Activated CD8-positive, alpha-beta T cell treated with anti-CD3 and anti-CD28 coated beads for 36 hours (primary cell): Measurements from ENCODE around the gene ADARB2. TPM values are rescaled to one million over a fixed set of nuclear protein-coding genes. Genes with fewer than 3 reads are reported as not detected.

Experiments used
- ATAC-seq: fragments of 200-7000 bp; cut with Tn5 transposase; one replicate; pipeline ENCODE4 v1.10.0; 2021; ENCODE audit warnings: mild to moderate bottlenecking, moderate library complexity
- CTCF ChIA-PET: fragments of 350-600 bp; sonication (Branson Sonifier 250); formaldehyde crosslinking; loops from one replicate; lab custom pipeline; 2021; ENCODE audit warnings: antibody characterized with exemption; lab: Charles Lee
- POLR2A ChIA-PET: fragments of 350-600 bp; sonication (Branson Sonifier 250); formaldehyde crosslinking; loops from one replicate; lab custom pipeline; 2021; ENCODE audit warnings: antibody characterized with exemption; lab: Charles Lee
- DNase-seq: peaks from one replicate; pipeline ENCODE4 v3.0.0-alpha.2; 2020
- H3K27ac Mint-ChIP-seq: one replicate; pipeline ENCODE4 v1.8.0; 2021; ENCODE audit warnings: mild to moderate bottlenecking, mixed read lengths
- H3K27me3 Mint-ChIP-seq: one replicate; pipeline ENCODE4 v1.8.0; 2021; ENCODE audit warnings: mixed read lengths
- H3K36me3 Mint-ChIP-seq: one replicate; pipeline ENCODE4 v1.8.0; 2021; ENCODE audit warnings: low read depth, mixed read lengths
- H3K4me1 Mint-ChIP-seq: one replicate; pipeline ENCODE4 v1.8.0; 2021; ENCODE audit warnings: low read depth, mixed read lengths
- H3K4me3 Mint-ChIP-seq: one replicate; pipeline ENCODE4 v1.8.0; 2021; ENCODE audit warnings: mild to moderate bottlenecking, moderate library complexity, mixed read lengths
- H3K9me3 Mint-ChIP-seq: one replicate; pipeline ENCODE4 v1.8.0; 2021; ENCODE audit warnings: mixed read lengths
- CTCF ChIP-seq: fragments of 200-600 bp; IDR thresholded peaks from one replicate; pipeline ENCODE4 v1.8.0; 2022; ENCODE audit warnings: antibody characterized with exemption, mild to moderate bottlenecking
- intact Hi-C: fragments of 100-400 bp; cut with micrococcal nuclease; formaldehyde crosslinking; loops from one replicate; pipeline ENCODE4 v1.10.0; 2022
- total RNA-seq, 2 experiments: library from RNA; stranded (reverse); gene quantifications; one replicate each; pipeline ENCODE4 v1.2.3, GENCODE V29; 2021

Gene ADARB2
- total RNA-seq, 2 experiments from 2014 or later, result 1.3 to 1.6 TPM

DNA sequence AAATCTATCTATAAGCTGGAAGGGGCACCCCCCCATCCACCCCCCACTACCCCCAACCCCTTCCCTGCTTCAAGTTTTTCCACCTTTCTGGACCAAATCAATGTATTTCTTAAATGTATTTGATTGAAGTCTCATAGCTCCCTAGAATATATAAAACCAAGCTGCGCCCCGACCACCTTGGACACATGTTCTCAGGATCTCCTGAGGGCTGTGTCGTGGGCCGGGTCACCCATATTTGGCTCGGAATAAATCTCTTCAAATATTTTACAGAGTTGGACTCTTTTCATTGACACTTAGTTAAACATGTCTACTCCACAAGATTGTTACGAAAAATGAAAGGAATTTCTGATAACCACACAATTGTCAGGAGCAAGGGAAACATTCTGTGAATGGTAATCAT is 215.6 kb downstream of the ADARB2 start:
- no peaks in the 10 kb centered on the region for H3K4me1 Mint-ChIP-seq
- DNase-seq, result no peak
- ChIA-PET CTCF (no interaction called here), POLR2A (no interaction called here)
- no peak overlapping the region for H3K27ac Mint-ChIP-seq
- H3K4me3 Mint-ChIP-seq, result no peak overlapping the region
- H3K36me3 Mint-ChIP-seq, result no peaks in the 10 kb centered on the region
- intact Hi-C loops, result no loop called here
- no peak for ATAC-seq
- no peaks in the 10 kb centered on the region for H3K27me3 Mint-ChIP-seq
- H3K9me3 Mint-ChIP-seq, result no peaks in the 10 kb centered on the region
- no peak for TF ChIP-seq CTCF

DNA sequence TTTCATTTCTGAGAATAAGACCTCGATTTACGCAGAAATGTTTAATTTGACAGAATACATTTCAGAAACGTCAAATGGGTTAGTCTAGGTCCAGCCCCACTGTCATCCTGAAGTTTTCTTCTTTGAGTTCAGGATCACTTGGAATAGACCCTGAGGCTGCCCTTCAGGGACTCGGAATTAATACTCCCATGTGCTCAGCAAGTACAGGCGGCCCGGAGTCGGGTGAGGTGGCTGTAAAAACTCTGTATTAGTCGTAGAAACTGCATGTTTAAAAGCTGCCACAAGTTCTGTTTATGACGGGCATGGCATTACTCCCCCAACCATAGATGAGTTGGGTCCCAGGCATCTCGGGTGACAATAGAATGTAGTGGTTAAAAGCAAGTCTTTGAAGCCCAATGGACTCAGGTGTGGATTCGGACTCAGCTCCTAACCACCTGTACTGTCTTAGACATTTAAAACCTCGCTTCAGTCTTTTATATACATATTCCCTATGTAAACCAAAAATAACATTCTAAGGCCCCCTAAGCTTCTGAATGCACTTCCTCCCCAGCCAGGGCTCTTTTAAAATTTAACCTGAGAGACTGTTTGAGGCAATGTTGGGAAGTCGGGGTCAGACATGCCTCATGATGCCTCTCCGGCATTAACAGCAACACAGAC is 216.3 kb downstream of the ADARB2 start:
- Mint-ChIP-seq H3K4me3 (no peak overlapping the region), H3K27ac (no peak overlapping the region), H3K9me3 (no peaks in the 10 kb centered on the region), H3K27me3 (no peaks in the 10 kb centered on the region), H3K4me1 (no peaks in the 10 kb centered on the region), H3K36me3 (no peaks in the 10 kb centered on the region)
- DNase-seq, result no peak
- no peak for TF ChIP-seq CTCF
- ATAC-seq, result no peak
- intact Hi-C loops, result no loop called here
- ChIA-PET POLR2A (no interaction called here), CTCF (no interaction called here)

DNA sequence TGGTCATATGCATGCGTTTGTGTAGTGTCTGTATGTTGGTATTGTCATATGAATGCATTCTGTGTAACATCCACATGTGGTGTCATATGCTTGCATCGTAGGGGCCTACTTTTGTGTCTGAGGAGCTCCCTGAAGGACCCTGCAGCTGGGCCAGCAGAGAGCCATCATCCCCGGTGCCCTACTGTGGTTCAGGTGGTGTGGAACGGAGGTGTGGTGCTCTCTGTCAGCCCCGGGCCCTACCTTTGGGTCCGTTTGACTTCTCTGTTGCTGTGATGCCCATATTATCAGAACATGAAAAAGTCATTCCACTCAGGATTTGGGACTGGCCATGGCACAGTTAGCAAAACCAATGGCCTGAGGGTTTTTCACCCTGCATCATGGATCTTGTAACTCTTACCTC is 217.9 kb downstream of the ADARB2 start:
- ChIA-PET CTCF (no interaction called here), POLR2A (interaction anchor here (0.6 kb wide), 1 partner anchor 1337 kb away, joined by 3 read pairs; no protein-coding TSS in a partner anchor)
- no peak overlapping the region for H3K27ac Mint-ChIP-seq
- no peaks in the 10 kb centered on the region for H3K36me3 Mint-ChIP-seq
- no peaks in the 10 kb centered on the region for H3K4me1 Mint-ChIP-seq
- ATAC-seq (no peak), DNase-seq (no peak)
- no peak overlapping the region for H3K4me3 Mint-ChIP-seq
- no peak for TF ChIP-seq CTCF
- no peaks in the 10 kb centered on the region for H3K9me3 Mint-ChIP-seq
- no peaks in the 10 kb centered on the region for H3K27me3 Mint-ChIP-seq
- intact Hi-C loops, result no loop called here

GRCh38 chr10:1517684-1518083 is 219.6 kb downstream of the ADARB2 start:
- Mint-ChIP-seq H3K36me3 (no peaks in the 10 kb centered on the region), H3K9me3 (no peaks in the 10 kb centered on the region), H3K27me3 (peaks cover 1% of the 10 kb centered on the region), H3K27ac (no peak overlapping the region), H3K4me3 (no peak overlapping the region), H3K4me1 (no peaks in the 10 kb centered on the region)
- CTCF ChIA-PET, result no interaction called here
- POLR2A ChIA-PET, result no interaction called here
- no peak for TF ChIP-seq CTCF
- no peak for DNase-seq
- intact Hi-C loops, result no loop called here
- ATAC-seq, result no peak

DNA sequence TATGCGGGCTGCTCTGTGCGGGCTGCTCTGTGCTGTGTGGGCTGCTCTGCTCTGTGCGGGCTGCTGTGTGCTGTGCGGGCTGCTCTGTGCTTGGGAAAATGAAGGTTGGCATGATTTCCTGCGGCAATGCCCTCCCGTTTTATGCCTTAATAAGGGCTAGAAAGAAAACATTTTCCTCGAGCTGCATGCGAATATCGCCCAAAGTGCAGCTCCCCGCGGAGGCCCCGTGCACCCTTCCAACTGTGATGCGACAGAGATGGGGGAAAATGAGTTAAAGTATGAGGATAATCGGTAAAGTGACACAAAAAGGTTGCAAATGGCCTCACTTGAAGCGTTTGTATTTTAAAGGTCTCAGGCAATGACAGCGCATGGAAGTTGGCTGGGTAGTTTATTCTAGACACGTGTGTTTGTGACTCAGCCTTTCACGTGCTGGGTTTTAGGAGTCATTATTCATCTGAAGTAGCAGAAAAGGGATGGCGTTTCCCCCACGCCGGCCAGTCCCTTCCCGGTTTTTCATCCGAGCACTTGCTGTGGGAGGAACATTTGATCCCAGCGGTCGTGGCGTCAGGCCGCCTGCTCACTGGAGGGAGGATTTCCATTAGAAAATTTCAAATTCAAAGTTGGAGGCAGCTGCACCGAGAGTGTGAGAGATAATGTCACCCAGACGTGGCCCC is 220.7 kb downstream of the ADARB2 start:
- DNase-seq (no peak), ATAC-seq (no peak)
- intact Hi-C loops, result no loop called here
- H3K4me1 Mint-ChIP-seq, result no peaks in the 10 kb centered on the region
- H3K27me3 Mint-ChIP-seq, result peaks cover 2% of the 10 kb centered on the region
- no peak overlapping the region for H3K27ac Mint-ChIP-seq
- no peak overlapping the region for H3K4me3 Mint-ChIP-seq
- no peaks in the 10 kb centered on the region for H3K36me3 Mint-ChIP-seq
- ChIA-PET CTCF (no interaction called here), POLR2A (no interaction called here)
- TF ChIP-seq CTCF, result no peak
- no peaks in the 10 kb centered on the region for H3K9me3 Mint-ChIP-seq
